ENCODE results near the gene TNIK. TPM values are rescaled to one million over a fixed set of nuclear protein-coding genes. Genes with fewer than 3 reads are reported as not detected.

TNIK gene
- total and polyA plus RNA-seq, 3 donors from 2014 or later = 39.3 to 99.6 (median 83.5) TPM

- Histone ChIP-seq H3K27me3 (no peaks in the 10 kb centered on the region), H3K36me3 (ENCODE audit: low read depth, missing control alignments) (no peaks in the 10 kb centered on the region), H3K27ac (no peak overlapping the region), H3K4me1 (no peaks in the 10 kb centered on the region), H3K9me3 (no peaks in the 10 kb centered on the region), H3K4me3 (no peak overlapping the region)
- DNase-seq = no peak
- 66 to 73% methylated on average over 5 of the region's 5 CpGs for WGBS, 2 donors
- no peak for TF ChIP-seq POLR2A (IDR thresholded peaks at IDR 0.05)
- no peak for TF ChIP-seq CTCF (IDR thresholded peaks at IDR 0.05)
- intact Hi-C loops (cut with DNase I; ENCODE audit: low total_unique reads) = no loop called here
Observed at GRCh38 chr3:171416061-171416460, 44.1 kb downstream of the TNIK start.

DNA sequence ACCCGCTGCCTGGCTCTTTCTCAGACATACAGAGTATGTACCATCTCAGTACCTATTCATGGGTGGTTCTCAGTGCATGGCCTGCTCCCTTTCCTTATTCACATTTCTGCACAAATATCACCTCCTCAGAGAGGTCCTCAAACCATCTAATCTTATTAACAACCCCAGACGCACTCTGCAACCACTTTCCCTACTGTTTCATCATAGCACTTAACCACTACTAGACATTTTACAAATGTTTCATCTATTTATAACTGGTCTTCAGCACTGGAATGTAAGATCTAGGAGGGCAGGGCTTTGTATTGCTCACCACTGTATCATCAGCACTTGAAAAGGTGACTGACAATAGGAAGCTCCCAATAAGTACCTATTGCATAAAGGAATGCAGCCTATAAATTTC is 45.1 kb downstream of the TNIK start:
- Histone ChIP-seq H3K27ac (no peak overlapping the region), H3K27me3 (no peaks in the 10 kb centered on the region), H3K4me3 (no peak overlapping the region), H3K36me3 (ENCODE audit: low read depth, missing control alignments) (no peaks in the 10 kb centered on the region), H3K9me3 (no peaks in the 10 kb centered on the region), H3K4me1 (no peaks in the 10 kb centered on the region)
- TF ChIP-seq CTCF (IDR thresholded peaks at IDR 0.05) (no peak), POLR2A (IDR thresholded peaks at IDR 0.05) (no peak)
- WGBS, 2 donors = 90 to 95% methylated on average over 2 of the region's 2 CpGs
- intact Hi-C loops (cut with DNase I; ENCODE audit: low total_unique reads) = no loop called here
- no peak for DNase-seq

DNA sequence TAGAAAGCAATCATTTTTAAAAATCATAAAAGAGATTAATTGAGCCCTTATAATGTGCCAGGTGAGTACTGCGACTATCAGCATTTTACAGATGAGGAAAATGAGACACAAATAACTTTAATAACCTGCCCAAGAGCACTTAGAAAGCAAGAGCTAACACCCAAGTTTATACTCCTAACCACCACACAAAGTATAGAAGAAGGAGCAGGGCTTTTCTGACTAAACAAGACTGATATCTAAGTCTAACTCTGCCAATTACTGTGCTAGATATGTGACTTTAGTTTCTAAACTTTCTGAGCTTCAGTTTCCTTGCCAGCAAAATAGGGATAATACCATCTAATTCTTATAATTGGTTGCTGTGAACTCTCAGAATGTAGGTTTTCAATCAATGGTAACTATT is 47.7 kb downstream of the TNIK start:
- no peak for DNase-seq
- no peak for TF ChIP-seq CTCF (IDR thresholded peaks at IDR 0.05)
- TF ChIP-seq POLR2A (IDR thresholded peaks at IDR 0.05) = no peak
- Histone ChIP-seq H3K36me3 (ENCODE audit: low read depth, missing control alignments) (no peaks in the 10 kb centered on the region), H3K27ac (no peak overlapping the region), H3K4me3 (no peak overlapping the region), H3K4me1 (no peaks in the 10 kb centered on the region), H3K9me3 (no peaks in the 10 kb centered on the region), H3K27me3 (no peaks in the 10 kb centered on the region)
- 42 to 60% methylated on average over 1 of the region's 1 CpG for WGBS, 2 donors
- intact Hi-C loops (cut with DNase I; ENCODE audit: low total_unique reads) = no loop called here

DNA sequence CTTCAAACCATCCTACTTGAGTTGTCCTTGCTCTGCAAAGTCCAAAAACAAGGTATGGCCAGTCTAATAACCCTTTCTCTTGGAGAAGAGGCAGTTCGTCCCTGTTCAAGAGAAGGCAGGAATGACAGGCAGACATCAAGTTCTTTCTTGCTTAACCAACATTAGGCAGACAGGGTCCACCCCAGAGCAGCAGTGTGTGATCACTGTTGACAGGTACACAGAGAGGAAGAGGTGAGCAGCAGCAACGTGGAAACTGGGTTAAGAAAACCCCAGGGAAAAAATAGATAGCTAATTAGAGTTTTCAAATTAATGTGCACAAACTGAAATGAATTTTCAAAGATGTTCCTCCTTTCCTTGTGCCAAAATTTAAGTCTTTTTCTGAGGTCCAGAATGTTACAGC is 48.2 kb downstream of the TNIK start:
- 47 to 66% methylated on average over 2 of the region's 2 CpGs for WGBS, 2 donors

More for the DNA sequence above, 48.2 kb downstream of the TNIK start:
- no peak for DNase-seq
- peak overlapping the region in 1 of 2 donors; percentile 9 for H3K27ac ChIP-seq
- no peaks in the 10 kb centered on the region for H3K36me3 ChIP-seq (ENCODE audit: low read depth, missing control alignments)
- intact Hi-C loops (cut with DNase I; ENCODE audit: low total_unique reads) = no loop called here
- H3K4me3 ChIP-seq = no peak overlapping the region
- no peaks in the 10 kb centered on the region for H3K27me3 ChIP-seq
- no peaks in the 10 kb centered on the region for H3K4me1 ChIP-seq
- no peaks in the 10 kb centered on the region for H3K9me3 ChIP-seq
- TF ChIP-seq CTCF (IDR thresholded peaks at IDR 0.05) (no peak), POLR2A (IDR thresholded peaks at IDR 0.05) (no peak)
